ENCODE results near the gene GLIS1. TPM values are rescaled to one million over a fixed set of nuclear protein-coding genes. Genes with fewer than 3 reads are reported as not detected.

Gene GLIS1
- total and polyA plus RNA-seq, 10 of the 15 experiments (the other 5 are each of a cell fraction or from before 2014, with no cell fraction given) = not detected

- Histone ChIP-seq H3K9ac (ENCODE audit: control insufficient read depth, insufficient read depth, low read length) (no peak overlapping the region), H2AFZ (ENCODE audit: control insufficient read depth, low read depth, low read length) (no peak overlapping the region), H3K27ac (ENCODE audit: control insufficient read depth, insufficient read depth) (no peak overlapping the region), H3K4me1 (ENCODE audit: control insufficient read depth, insufficient read depth, low read length) (no peaks in the 10 kb centered on the region), H3K4me3 (no peak overlapping the region), H3K4me2 (ENCODE audit: control insufficient read depth, insufficient read depth) (no peak overlapping the region), H3K79me2 (ENCODE audit: control insufficient read depth, insufficient read depth, low read length) (no peaks in the 10 kb centered on the region), H3K27me3 (replicated peaks in 1 of 2; ENCODE audit: control insufficient read depth in 2 of 2, insufficient read depth in 2 of 2, low read length in 1 of 2) (peaks cover 0 to 2% of the 10 kb centered on the region in 2 experiments; a peak in 2 of 4 replicates), H3K36me3 (ENCODE audit: control insufficient read depth in 2 of 2, insufficient read depth in 2 of 2, low read length in 1 of 2) (no peaks in the 10 kb centered on the region), H3K9me3 (replicated peaks; ENCODE audit: control insufficient read depth, insufficient read depth, low read length) (no peaks in the 10 kb centered on the region), H4K20me1 (ENCODE audit: control insufficient read depth, insufficient read depth) (no peaks in the 10 kb centered on the region)
- 53% methylated on average over 28 of the region's 29 CpGs for WGBS (ENCODE audit: insufficient coverage, insufficient replicate concordance, low lambda C conversion rate, missing lambda C conversion rate)
- POLR2A ChIA-PET = no interaction called here
- FAIRE-seq (no peak), DNase-seq (ENCODE audit: low read depth, low spot score) (no peak), ATAC-seq (no peak; the same call in 2 of the 3 replicates)
- CTCF ChIA-PET = no interaction called here
- BruUV-seq (replicated peaks) = no TSS peak
- RAD21 ChIA-PET (ENCODE audit: unreplicated experiment) = no interaction called here
- intact Hi-C loops (cut with micrococcal nuclease; ENCODE audit: unreplicated experiment) = no loop called here
- in situ Hi-C loops (cut with MboI) = no loop called here
- SMC1A ChIA-PET (ENCODE audit: uncharacterized antibody, unreplicated experiment) = no interaction called here
- TF ChIP-seq GABPA (IDR thresholded peaks at IDR 0.05; ENCODE audit: low read depth) (no peak), RB1 (IDR thresholded peaks at IDR 0.05; ENCODE audit: borderline replicate concordance) (no peak), ZNF384 (IDR thresholded peaks at IDR 0.05; ENCODE audit: borderline replicate concordance, low read depth, low read length) (no peak), KDM1A (IDR thresholded peaks at IDR 0.05; ENCODE audit: borderline replicate concordance) (no peak), BRCA1 (IDR thresholded peaks at IDR 0.05; ENCODE audit: low read depth, low read length) (no peak), NR2C2 (IDR thresholded peaks at IDR 0.05; ENCODE audit: borderline replicate concordance, control insufficient read depth, insufficient read length, low read depth) (no peak), IRF5 (IDR thresholded peaks at IDR 0.05; ENCODE audit: borderline replicate concordance) (no peak), E2F4 (IDR thresholded peaks at IDR 0.05; ENCODE audit: low read depth, low read length) (no peak), CHD2 (IDR thresholded peaks at IDR 0.05; ENCODE audit: borderline replicate concordance, low read depth, low read length) (no peak), BCL3 (IDR thresholded peaks at IDR 0.05; ENCODE audit: borderline replicate concordance, insufficient read depth, low read depth, low read length, poor library complexity, severe bottlenecking) (no peak), SMAD1 (IDR thresholded peaks at IDR 0.05; ENCODE audit: low read depth, partially characterized antibody) (no peak), TCF7 (IDR thresholded peaks at IDR 0.05; ENCODE audit: borderline replicate concordance) (no peak), ZNF217 (IDR thresholded peaks at IDR 0.05) (no peak), NFXL1 (IDR thresholded peaks at IDR 0.05; ENCODE audit: borderline replicate concordance) (no peak), SUZ12 (IDR thresholded peaks at IDR 0.05; ENCODE audit: unreplicated experiment) (no peak), ZBTB4 (CRISPR knock-in tag; IDR thresholded peaks at IDR 0.05) (no peak), SPI1 (IDR thresholded peaks at IDR 0.05; ENCODE audit: borderline replicate concordance, insufficient read depth, low read depth, low read length) (no peak), NR2F1 (conservative IDR thresholded peaks at IDR 0.05) (no peak)
Measured at GRCh38 chr1:53526451-53527101, 212.4 kb downstream of the GLIS1 start.

Measured in GM12878 (cell line).